Mucosa of rectum (tissue), 2 donors: ENCODE data around the gene LACC1.

Experiments used
- H3K27ac ChIP-seq, 2 donors: one replicate each; pipeline ENCODE4 v1.7.0; 2013; ENCODE audit warnings: inconsistent platforms in 2 of 2, low read depth in 2 of 2, low read length in 2 of 2
- H3K27me3 ChIP-seq, 2 donors: one replicate each; pipeline ENCODE4 v1.7.0; 2013; ENCODE audit warnings: low read length in 2 of 2; ENCODE audit not compliant: control insufficient read depth in 2 of 2, insufficient read depth in 2 of 2
- H3K36me3 ChIP-seq, 2 donors: one replicate each; pipeline ENCODE4 v1.7.0; 2013; ENCODE audit warnings: low read length in 2 of 2; ENCODE audit not compliant: control insufficient read depth in 2 of 2, insufficient read depth in 2 of 2
- H3K4me1 ChIP-seq, 2 donors: one replicate each; pipeline ENCODE4 v1.7.0; 2013; ENCODE audit warnings: low read length in 2 of 2, mild to moderate bottlenecking in 1 of 2; ENCODE audit not compliant: control insufficient read depth in 2 of 2, insufficient read depth in 2 of 2
- H3K4me3 ChIP-seq, 2 donors: one replicate each; pipeline ENCODE4 v1.7.0; 2013; ENCODE audit warnings: low read length in 2 of 2
- H3K9ac ChIP-seq, 2 donors: one replicate each; pipeline ENCODE4 v1.7.0; 2013; ENCODE audit warnings: low read length in 2 of 2, low read depth in 1 of 2, mild to moderate bottlenecking in 1 of 2
- H3K9me3 ChIP-seq, 2 donors: one replicate each; pipeline ENCODE4 v1.7.0; 2013; ENCODE audit warnings: low read length in 2 of 2; ENCODE audit not compliant: control insufficient read depth in 2 of 2
- donor health status: healthy.
- donor health status: Normal muscosa, but diverticular disease.

Gene LACC1

GRCh38 chr13:43881580-43881979, 1.9 kb downstream of the LACC1 start:
- Histone ChIP-seq H3K9me3 (no peaks in the 10 kb centered on the region), H3K4me3 (no peak overlapping the region), H3K9ac (no peak overlapping the region), H3K4me1 (peaks cover 7 to 16% of the 10 kb centered on the region in 2 donors), H3K27ac (no peak overlapping the region), H3K36me3 (peaks cover 3% of the 10 kb centered on the region in 2 donors), H3K27me3 (no peaks in the 10 kb centered on the region)

DNA sequence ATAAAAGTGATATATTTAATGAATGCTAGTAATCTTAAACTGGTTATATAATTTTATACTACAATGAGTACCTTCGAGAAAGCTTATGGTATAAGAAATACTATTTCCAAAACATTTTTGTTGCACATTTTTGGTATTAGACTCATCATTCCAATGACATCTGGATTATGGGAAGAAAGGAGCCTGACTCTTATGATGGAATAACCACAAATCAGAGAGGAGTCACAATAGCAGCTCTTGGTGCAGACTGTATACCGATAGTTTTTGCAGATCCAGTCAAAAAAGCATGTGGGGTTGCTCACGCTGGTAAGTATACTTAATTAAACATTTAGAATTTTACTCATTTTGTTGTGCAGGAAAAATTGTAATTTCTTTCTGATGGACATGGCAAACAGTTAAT, 3.9 kb downstream of the LACC1 start:
- Histone ChIP-seq H3K4me1 (peaks cover 2 to 10% of the 10 kb centered on the region in 2 donors), H3K9me3 (no peaks in the 10 kb centered on the region), H3K27ac (no peak overlapping the region), H3K36me3 (peaks cover 3% of the 10 kb centered on the region in 2 donors), H3K4me3 (no peak overlapping the region), H3K27me3 (no peaks in the 10 kb centered on the region), H3K9ac (no peak overlapping the region)

GRCh38 chr13:43884222-43884621, 4.5 kb downstream of the LACC1 start:
- H3K4me1 ChIP-seq: peaks cover 0 to 8% of the 10 kb centered on the region in 2 donors
- H3K9me3 ChIP-seq: no peaks in the 10 kb centered on the region
- H3K27ac ChIP-seq: no peak overlapping the region
- no peak overlapping the region for H3K9ac ChIP-seq
- H3K27me3 ChIP-seq: no peaks in the 10 kb centered on the region
- H3K36me3 ChIP-seq: peaks cover 3% of the 10 kb centered on the region in 2 donors
- no peak overlapping the region for H3K4me3 ChIP-seq

DNA sequence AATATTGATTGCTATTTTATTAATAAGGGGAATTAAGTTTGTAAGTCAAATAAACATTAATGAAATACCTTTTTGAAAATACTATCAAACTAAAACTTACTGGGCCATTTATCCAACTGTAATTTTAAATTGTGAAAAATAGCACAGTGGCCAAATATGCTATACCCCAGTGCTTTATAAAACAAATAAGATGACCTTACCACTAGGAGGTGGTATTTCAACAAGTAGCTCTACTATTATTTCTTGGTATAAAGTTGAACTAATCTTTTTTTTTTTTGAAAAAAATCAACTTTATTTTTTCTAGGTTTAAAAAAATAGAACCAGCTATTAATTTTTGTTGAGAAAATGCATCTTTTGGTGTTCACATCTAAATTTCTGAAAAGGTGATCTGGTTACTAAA, 14.7 kb downstream of the LACC1 start:
- Histone ChIP-seq H3K4me3 (no peak overlapping the region), H3K4me1 (no peaks in the 10 kb centered on the region), H3K9me3 (no peaks in the 10 kb centered on the region), H3K36me3 (peaks cover 5 to 13% of the 10 kb centered on the region in 2 donors), H3K27ac (no peak overlapping the region), H3K27me3 (no peaks in the 10 kb centered on the region), H3K9ac (no peak overlapping the region)

DNA sequence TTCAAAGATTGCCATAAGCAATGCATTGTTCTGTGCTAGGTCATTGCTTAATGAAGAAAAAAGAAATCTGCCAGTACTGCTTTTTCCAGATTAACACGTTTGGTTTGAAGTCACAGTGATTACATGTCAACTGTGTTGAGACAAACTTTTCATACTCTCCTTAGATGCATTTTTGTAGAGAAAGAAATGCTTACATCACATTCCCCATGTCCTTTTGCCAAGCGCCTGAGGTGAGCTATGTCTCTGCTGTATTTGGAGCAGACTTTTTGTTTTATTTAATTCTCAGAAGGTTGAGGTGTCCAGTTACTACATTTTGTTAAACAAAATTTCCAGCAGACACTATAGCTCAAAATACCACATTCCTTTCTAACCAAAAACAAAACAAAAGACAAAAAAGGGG, 16.2 kb downstream of the LACC1 start:
- Histone ChIP-seq H3K4me1 (no peaks in the 10 kb centered on the region), H3K9ac (no peak overlapping the region), H3K27ac (no peak overlapping the region), H3K4me3 (no peak overlapping the region), H3K36me3 (peaks cover 2 to 3% of the 10 kb centered on the region in 2 donors), H3K27me3 (no peaks in the 10 kb centered on the region), H3K9me3 (no peaks in the 10 kb centered on the region)

GRCh38 chr13:43905435-43906031, 25.8 kb downstream of the LACC1 start:
- Histone ChIP-seq H3K9ac (no peak overlapping the region), H3K9me3 (no peaks in the 10 kb centered on the region), H3K27me3 (no peaks in the 10 kb centered on the region), H3K36me3 (no peaks in the 10 kb centered on the region), H3K4me3 (no peak overlapping the region), H3K27ac (no peak overlapping the region), H3K4me1 (peaks cover 0 to 4% of the 10 kb centered on the region in 2 donors)

- no peak overlapping the region for H3K27ac ChIP-seq
- H3K27me3 ChIP-seq: no peaks in the 10 kb centered on the region
- H3K36me3 ChIP-seq: no peaks in the 10 kb centered on the region
- H3K4me3 ChIP-seq: no peak overlapping the region
- H3K4me1 ChIP-seq: peaks cover 0 to 4% of the 10 kb centered on the region in 2 donors
- no peak overlapping the region for H3K9ac ChIP-seq
- H3K9me3 ChIP-seq: no peaks in the 10 kb centered on the region
Observed at GRCh38 chr13:43908156-43909126, 28.7 kb downstream of the LACC1 start.

DNA sequence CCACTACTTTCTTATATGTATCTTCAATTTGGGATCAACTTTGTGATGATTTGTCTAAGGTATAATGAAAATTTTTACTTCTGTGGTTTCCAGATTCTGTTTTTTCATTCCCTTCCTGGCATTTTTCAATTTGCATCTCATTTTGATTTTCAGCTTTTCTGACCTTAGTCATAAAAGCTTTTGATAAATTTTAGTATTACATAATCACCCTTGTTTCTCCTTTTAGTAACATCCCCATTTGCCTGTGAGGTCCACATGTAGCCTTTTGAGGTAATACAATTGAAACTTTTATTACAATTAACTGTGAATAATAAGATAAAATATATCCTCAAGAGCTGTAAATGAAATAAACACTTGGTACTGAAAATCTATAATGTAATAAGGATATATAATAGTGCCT, 31.2 kb downstream of the LACC1 start:
- no peak overlapping the region for H3K27ac ChIP-seq
- no peaks in the 10 kb centered on the region for H3K27me3 ChIP-seq
- H3K4me3 ChIP-seq: no peak overlapping the region

DNA sequence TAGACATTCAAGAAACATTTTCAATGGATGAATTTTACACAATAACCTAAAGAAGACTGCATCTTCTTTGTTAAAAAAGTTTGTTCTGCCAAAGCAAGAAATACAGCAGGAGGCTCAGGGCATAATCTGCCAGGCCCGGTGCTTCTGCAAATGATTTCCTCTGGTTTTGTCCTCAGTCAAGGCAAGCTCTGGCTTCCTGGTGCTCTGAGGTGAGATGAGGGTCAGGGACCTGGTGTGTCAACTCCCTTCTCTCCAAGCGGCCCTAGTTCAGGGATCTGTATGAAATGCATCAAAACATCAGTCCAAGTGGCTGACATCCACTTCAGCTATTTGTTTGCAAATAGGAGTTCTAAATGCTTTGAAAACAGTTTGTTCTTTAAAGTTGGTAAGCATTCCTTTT, 31.6 kb downstream of the LACC1 start:
- H3K9me3 ChIP-seq: no peaks in the 10 kb centered on the region
- no peak overlapping the region for H3K9ac ChIP-seq
- H3K4me3 ChIP-seq: no peak overlapping the region
- H3K27me3 ChIP-seq: no peaks in the 10 kb centered on the region
- peaks cover 0 to 4% of the 10 kb centered on the region in 2 donors for H3K4me1 ChIP-seq
- H3K36me3 ChIP-seq: no peaks in the 10 kb centered on the region
- no peak overlapping the region for H3K27ac ChIP-seq

More for the DNA sequence above, 31.2 kb downstream of the LACC1 start:
- H3K9me3 ChIP-seq: no peaks in the 10 kb centered on the region
- H3K9ac ChIP-seq: no peak overlapping the region
- peaks cover 0 to 4% of the 10 kb centered on the region in 2 donors for H3K4me1 ChIP-seq
- H3K36me3 ChIP-seq: no peaks in the 10 kb centered on the region

DNA sequence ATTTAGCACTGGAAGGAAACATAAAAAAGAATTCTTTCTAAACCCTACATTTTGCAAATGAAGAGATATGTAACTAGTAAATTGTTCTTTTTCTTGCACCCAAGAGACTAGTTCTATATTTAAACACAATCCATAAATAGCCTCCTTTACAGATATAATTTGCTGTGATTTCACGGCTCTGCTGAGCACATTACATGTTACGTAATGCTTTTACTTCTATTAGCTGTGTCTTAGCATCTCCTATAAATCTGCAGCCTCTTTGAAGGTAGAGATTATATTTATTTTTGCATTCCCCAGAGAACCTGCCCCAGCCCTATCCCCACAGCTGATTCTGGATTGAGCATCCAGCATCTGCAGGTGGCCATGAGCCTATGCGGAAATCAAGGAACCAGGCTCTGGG, 32.2 kb downstream of the LACC1 start:
- H3K4me3 ChIP-seq: no peak overlapping the region
- H3K36me3 ChIP-seq: no peaks in the 10 kb centered on the region
- H3K9ac ChIP-seq: no peak overlapping the region
- H3K27ac ChIP-seq: no peak overlapping the region
- no peaks in the 10 kb centered on the region for H3K27me3 ChIP-seq
- no peaks in the 10 kb centered on the region for H3K9me3 ChIP-seq
- peaks cover 0 to 4% of the 10 kb centered on the region in 2 donors for H3K4me1 ChIP-seq
